GM21528 (cell line): ENCODE results near the gene SERPINA5.

Source experiments
- ATAC-seq: cut with Tn5 transposase; IDR thresholded peaks from one replicate; pipeline ENCODE4 v1.9.1; 2021; ENCODE audit warnings: mild to moderate bottlenecking, moderate library complexity; ENCODE audit not compliant: unreplicated experiment, low FRiP score

Gene SERPINA5

DNA sequence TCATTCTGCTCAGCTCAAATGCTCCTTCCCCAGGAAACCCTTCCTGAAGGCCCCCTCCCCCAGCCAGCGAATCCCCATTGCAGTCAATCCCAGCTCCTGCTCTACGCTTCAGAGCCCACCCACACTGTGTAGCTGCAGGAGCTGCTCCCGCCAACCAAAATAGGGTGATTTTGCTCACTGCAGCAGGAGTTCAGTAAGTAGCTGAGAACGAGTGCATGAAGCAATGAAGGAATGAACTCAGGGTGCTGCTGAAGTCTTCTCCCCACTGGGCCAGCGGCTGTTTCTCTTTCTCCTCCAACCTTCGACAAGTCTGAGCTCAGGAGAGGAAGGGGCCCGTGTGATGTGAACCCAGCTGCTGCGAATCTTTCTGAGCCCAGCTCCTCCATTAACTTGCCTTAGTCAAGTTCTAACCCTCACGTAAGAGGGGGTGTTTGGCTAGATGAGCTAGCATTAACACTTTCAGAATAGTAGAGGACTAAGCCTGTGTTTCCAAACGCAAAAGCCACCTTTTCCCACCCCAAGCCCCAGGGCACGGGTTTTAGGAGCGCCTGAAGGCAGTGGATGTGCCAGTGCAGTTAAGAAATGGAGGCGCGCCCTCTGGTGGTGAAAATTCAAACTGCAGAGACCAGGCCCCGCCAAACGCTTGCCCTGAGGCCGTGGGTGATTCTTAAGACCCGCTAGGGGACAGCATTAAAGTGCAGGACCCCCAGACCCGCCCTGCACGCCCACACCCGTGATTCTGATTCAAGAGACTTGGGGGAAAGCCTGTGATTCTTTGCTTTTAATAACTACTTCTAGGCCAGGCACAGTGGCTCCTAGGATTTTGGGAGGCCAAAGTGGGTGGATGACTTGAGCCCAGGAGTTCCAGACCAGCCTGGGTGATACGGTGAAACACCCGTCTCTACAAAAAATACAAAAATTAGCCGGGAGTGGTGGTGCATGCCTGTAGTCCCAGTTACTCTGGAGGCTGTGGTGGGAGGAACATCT is 31.9 kb upstream of the SERPINA5 start:
- ATAC-seq, result peak; percentile 57

DNA sequence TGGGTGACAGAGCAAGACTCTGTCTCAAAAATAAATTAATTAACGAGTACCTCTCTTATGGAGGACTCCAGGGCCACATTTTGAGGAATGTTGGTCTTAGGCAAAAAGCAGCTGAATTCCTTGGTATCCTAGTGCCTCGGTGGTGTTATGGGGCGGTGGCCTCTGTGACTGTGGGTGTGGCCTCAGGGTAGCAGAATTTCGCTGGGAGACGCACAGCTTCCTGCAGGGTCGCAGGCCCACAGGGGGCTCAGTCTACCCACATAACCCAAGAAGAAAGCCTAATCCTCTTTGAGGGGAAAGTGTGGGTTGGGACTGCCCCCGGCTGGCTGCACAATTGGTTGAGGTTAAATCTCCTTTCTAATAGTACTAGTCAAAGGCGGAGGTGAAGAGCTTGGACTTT is 31.2 kb upstream of the SERPINA5 start:
- ATAC-seq, result no peak

DNA sequence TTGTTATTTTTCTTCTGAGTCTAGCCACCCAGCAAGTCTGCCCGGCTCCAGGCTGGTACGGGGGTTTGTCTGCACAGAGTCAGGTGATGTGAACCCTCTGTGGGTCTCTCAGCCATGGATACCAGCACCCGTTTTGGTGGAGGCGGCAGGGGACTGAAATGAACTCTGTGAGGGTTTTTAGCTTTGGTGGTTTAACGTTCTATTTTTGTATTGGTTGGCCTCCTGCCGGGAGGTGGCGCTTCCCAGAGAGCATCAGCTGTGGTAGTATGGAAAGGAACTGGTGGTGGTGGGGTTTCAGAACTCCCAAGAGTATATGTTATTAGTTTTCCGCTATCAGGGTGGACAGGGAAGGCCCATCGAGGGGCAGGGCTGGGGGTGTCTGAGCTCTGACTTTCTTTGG is 25.2 kb upstream of the SERPINA5 start:
- ATAC-seq, result no peak

DNA sequence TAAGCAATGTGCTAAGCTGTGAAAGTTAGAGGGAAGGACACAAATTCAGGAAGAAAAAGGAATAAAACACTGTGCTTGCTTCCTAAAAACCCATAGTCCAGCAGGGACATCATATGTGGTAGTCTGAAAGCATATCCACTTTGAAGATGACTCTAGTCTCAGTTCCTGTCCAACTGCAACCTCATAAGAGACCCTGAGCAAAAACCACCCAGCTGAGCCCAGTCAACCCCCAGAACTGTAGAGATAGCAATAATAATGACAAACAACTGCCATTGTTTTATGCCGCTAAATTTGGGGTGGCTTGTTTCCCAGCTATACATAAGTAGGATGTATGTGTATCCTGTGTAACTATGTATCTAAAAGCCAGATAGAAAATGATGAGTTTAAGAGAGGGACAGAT is 23.9 kb upstream of the SERPINA5 start:
- no peak for ATAC-seq

- ATAC-seq, result no peak
These were observed 22.4 kb upstream of the SERPINA5 start for GRCh38 chr14:94558842-94559241.

DNA sequence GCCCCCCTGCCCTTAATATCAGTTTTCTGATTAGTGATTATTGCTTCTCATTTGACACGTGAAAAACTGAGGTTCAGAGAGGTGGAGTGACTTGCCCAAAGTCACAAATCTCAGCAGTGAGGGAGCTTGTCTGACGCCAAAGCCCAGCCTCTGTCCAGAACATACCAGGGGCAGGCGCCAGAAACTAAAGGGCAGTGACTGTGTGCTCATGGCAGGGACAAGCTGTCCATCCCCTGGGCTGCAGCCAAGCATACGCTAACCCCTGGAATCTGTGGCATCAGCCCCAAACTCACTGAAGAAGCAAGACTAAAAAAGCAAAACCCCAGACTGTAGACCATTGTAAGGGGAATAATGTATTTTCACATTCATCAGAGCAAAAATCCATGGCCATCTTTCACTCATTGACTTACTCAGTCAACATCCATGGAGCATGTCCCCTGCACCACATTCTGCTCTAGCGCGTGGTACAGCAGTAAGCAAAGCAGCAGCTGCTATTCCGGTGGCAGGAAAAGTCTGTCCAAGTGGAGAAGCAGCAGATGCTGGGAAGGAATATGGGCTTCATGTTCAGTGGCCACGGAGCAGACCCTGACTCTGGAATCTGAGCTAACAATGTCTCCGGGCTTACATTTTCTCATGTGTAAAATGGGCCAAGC is 21.5 kb upstream of the SERPINA5 start:
- no peak for ATAC-seq

DNA sequence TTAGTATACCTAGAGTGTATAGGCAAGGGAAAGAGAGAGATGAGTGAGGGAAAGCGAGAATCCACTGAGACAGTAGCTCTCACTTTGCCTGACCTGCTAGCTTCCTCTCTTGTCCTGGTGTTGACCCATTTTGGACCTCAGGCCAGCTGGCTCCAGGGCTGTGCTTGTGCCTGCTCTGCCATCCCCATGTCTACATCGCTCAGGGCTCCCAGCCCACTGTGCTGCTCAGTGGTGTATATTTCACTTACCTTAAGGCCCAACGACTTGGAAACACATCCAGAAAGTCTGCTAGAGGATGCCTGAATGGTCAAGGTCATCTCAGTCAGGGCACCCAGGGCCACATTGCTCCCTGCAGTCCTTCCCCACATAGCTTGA is 20.9 kb upstream of the SERPINA5 start:
- ATAC-seq, result no peak

- no peak for ATAC-seq
These were observed 20.2 kb upstream of the SERPINA5 start, which contains the start of gene SERPINA4 for GRCh38 chr14:94560751-94561655. Gene SERPINA4 (plus strand): TSS chr14:94561442. CDS start chr14:94563483, 2,041 bp downstream.

GRCh38 chr14:94561656-94562010 is 19.6 kb upstream of the SERPINA5 start:
- no peak for ATAC-seq

- no peak for ATAC-seq
These were observed 19.2 kb upstream of the SERPINA5 start for GRCh38 chr14:94562022-94562421.

GRCh38 chr14:94562941-94563883 is 18.0 kb upstream of the SERPINA5 start:
- ATAC-seq, result no peak

- no peak for ATAC-seq
These were observed 16.8 kb upstream of the SERPINA5 start for GRCh38 chr14:94564381-94564780.

DNA sequence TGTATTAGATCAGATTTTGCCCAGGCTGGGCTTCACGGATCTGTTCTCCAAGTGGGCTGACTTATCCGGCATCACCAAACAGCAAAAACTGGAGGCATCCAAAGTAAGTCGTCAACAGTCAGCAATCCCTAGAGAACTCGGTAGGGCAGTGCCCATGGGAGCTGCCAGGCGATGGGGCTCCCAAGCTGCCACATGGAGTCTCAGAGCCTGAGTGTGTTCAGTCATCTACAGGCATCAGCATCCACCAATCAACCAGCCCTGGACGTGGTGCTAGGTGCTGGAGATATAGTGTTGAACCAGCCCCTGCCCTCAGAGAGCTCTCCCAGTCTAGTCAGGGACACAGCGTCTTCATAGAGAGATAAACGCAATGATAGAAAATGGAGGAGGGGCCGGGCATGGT is 13.0 kb upstream of the SERPINA5 start:
- ATAC-seq, result no peak

DNA sequence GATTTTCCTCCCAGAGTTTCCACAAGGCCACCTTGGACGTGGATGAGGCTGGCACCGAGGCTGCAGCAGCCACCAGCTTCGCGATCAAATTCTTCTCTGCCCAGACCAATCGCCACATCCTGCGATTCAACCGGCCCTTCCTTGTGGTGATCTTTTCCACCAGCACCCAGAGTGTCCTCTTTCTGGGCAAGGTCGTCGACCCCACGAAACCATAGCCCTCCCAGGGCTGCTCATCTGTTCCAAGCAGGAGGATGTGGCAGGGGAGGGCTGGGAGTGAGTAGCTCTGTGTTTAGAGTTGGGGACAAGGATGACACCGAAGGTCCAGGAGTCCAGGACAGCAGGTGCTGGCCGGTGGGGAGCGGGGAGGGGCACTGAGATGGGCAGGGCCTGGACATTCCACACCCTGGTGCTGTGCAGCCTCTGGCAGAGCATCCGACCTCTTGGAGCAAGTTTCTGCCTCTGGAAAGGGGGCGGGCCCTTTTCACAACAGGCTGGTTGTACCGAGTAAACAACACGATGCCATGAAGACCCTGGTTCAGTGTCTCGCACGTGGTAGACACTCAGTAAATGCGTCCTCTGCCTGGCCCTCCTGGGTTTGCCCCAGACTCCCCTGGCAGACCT is 11.7 kb upstream of the SERPINA5 start:
- no peak for ATAC-seq

GRCh38 chr14:94570002-94570400 is 11.2 kb upstream of the SERPINA5 start:
- ATAC-seq, result no peak

DNA sequence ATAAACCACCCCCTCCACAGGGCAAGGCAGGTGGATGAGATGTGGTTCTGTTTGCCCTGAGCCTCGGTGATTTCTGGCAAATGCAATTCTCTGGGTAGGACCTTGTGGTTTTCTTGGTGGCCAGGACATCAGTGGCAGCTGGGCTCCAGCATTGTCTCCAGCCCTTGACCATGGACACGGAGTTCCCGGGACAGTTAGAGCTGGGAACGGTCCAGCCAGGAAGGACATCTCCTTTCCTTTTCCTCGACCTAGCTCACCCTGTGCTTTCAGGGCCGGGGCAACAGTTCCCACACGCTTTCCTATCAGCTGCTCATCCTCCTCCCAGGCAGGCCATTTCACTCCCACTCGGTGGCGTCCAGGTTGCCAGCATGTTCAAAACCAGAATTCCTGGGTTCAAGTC is 10.8 kb upstream of the SERPINA5 start:
- no peak for ATAC-seq

GRCh38 chr14:94571395-94571794 is 9.8 kb upstream of the SERPINA5 start:
- ATAC-seq, result no peak

GRCh38 chr14:94571950-94572349 is 9.3 kb upstream of the SERPINA5 start:
- no peak for ATAC-seq

- no peak for ATAC-seq
These were observed 8.5 kb upstream of the SERPINA5 start for GRCh38 chr14:94572637-94573303.
